Large intestine (tissue), 3 donors: ENCODE measurements around the gene SRGAP3. TPM values are rescaled to one million over a fixed set of nuclear protein-coding genes. Genes with fewer than 3 reads are reported as not detected.

ENCODE experiments used
- DNase-seq, 2 donors: peaks; one replicate each; pipeline versions ENCODE4 v3.0.0 to v3.0.0-alpha.2; 2013
- H3K27ac ChIP-seq: one replicate; pipeline ENCODE4 v1.5.1; 2013; ENCODE audit warnings: low read length
- H3K27me3 ChIP-seq: 2 replicates; pipeline ENCODE4 v1.6.1; 2013; ENCODE audit warnings: low read length; ENCODE audit not compliant: control insufficient read depth, insufficient read depth
- H3K36me3 ChIP-seq: 2 replicates; pipeline ENCODE4 v1.6.1; 2013; ENCODE audit warnings: low read length; ENCODE audit not compliant: control insufficient read depth, insufficient read depth
- H3K4me1 ChIP-seq: one replicate; pipeline ENCODE4 v1.6.1; 2013; ENCODE audit warnings: low read length; ENCODE audit not compliant: control insufficient read depth, insufficient read depth
- H3K4me3 ChIP-seq: one replicate; pipeline ENCODE4 v1.5.1; 2013; ENCODE audit warnings: low read length
- H3K9me3 ChIP-seq: one replicate; pipeline ENCODE4 v1.6.1; 2013; ENCODE audit warnings: mild to moderate bottlenecking, low read depth, low read length, moderate library complexity; ENCODE audit not compliant: control insufficient read depth
- WGBS: methylation state at CpG from one replicate; pipeline ENCODE4 v1.1.5; 2013; ENCODE audit warnings: low lambda C conversion rate; ENCODE audit not compliant: insufficient coverage; 5-methylcytosine and 5-hydroxymethylcytosine counted together
- polyA plus RNA-seq: library from polyadenylated mRNA; unstranded; fragments of 120-200 nt; gene quantifications from one replicate; pipeline ENCODE4 v1.2.1, GENCODE V29; 2013

The SRGAP3 gene
- polyA plus RNA-seq, 1 donor: 6.5 TPM

DNA sequence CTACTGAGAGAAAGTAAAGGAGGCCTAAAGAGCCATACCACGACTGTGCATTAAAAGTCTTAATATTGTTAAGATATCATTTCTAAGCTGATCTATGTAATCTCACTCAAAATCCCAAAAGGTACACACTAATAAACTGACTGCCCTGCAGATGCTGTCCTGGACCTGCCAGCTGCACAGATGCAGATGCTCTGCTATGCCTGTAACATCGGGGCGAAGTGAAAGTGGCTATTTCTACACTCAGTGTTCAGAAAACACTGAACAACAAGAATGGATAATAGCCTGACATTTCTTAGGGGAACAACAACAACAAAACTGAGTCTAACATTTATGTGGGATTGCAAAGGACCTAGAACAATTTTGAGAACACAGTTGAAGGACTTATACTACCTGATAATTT, 318.1 kb downstream of the SRGAP3 start:
- H3K9me3 ChIP-seq: no peaks in the 10 kb centered on the region
- H3K4me3 ChIP-seq: no peak overlapping the region
- no peak for DNase-seq
- H3K4me1 ChIP-seq: no peaks in the 10 kb centered on the region
- WGBS: 67% methylated on average over 1 of the region's 3 CpGs
- peaks cover 2% of the 10 kb centered on the region for H3K36me3 ChIP-seq
- no peak overlapping the region for H3K27ac ChIP-seq
- H3K27me3 ChIP-seq: no peaks in the 10 kb centered on the region

Other genes with a start within 250 kb of the SRGAP3 start
- 40.6 TPM for gene THUMPD3, start 113.4 kb upstream of the SRGAP3 start, polyA plus RNA-seq
- 102 TPM for gene SETD5, start 148.0 kb upstream of the SRGAP3 start, polyA plus RNA-seq